Effector memory CD8-positive, alpha-beta T cell (primary cell): ENCODE results near the gene LMBRD1.
"Not testable (repeated sequence)": the region's sequence is repeated elsewhere in the genome, so short reads cannot be mapped to it uniquely, and the experiment has no call there.

ENCODE experiments used
- ATAC-seq: fragments of 150-1000 bp; cut with Tn5 transposase; replicated peaks from 2 replicates; pipeline ENCODE4 v1.10.0; 2021; ENCODE audit warnings: mild to moderate bottlenecking, moderate library complexity
- DNase-seq, 3 experiments: peaks; one replicate each; pipeline ENCODE4 v3.0.0; 2021
- H3K27ac Mint-ChIP-seq, 2 donors: one replicate each; pipeline ENCODE4 v1.8.0; 2022; ENCODE audit warnings: mild to moderate bottlenecking in 2 of 2, mixed read lengths in 2 of 2, moderate library complexity in 2 of 2
- H3K27me3 Mint-ChIP-seq, 2 donors: one replicate each; pipeline ENCODE4 v1.8.0; 2022; ENCODE audit warnings: mixed read lengths in 2 of 2
- H3K36me3 Mint-ChIP-seq: one replicate; pipeline ENCODE4 v1.8.0; 2022; ENCODE audit warnings: mild to moderate bottlenecking, moderate library complexity, mixed read lengths; ENCODE audit not compliant: insufficient read depth
- H3K4me1 Mint-ChIP-seq, 2 donors: one replicate each; pipeline ENCODE4 v1.8.0; 2022; ENCODE audit warnings: low read depth in 2 of 2, mixed read lengths in 2 of 2
- H3K4me3 Mint-ChIP-seq, 2 donors: one replicate each; pipeline ENCODE4 v1.8.0; 2022; ENCODE audit warnings: mild to moderate bottlenecking in 2 of 2, mixed read lengths in 2 of 2, moderate library complexity in 2 of 2
- H3K9me3 Mint-ChIP-seq, 2 donors: one replicate each; pipeline ENCODE4 v1.8.0; 2022; ENCODE audit warnings: mixed read lengths in 2 of 2

Gene LMBRD1

GRCh38 chr6:69693762-69694161, 103.0 kb downstream of the LMBRD1 start:
- no peaks in the 10 kb centered on the region for H3K9me3 Mint-ChIP-seq

GRCh38 chr6:69690986-69691385, 105.8 kb downstream of the LMBRD1 start:
- Mint-ChIP-seq H3K27me3 (no peaks in the 10 kb centered on the region), H3K9me3 (no peaks in the 10 kb centered on the region), H3K27ac (no peak overlapping the region), H3K4me3 (no peak overlapping the region), H3K4me1 (peaks cover 0 to 10% of the 10 kb centered on the region in 2 donors), H3K36me3 (peaks cover 14% of the 10 kb centered on the region)
- ATAC-seq, result no peak
- no peak for DNase-seq

More at GRCh38 chr6:69693762-69694161, 103.0 kb downstream of the LMBRD1 start:
- Mint-ChIP-seq H3K4me3 (no peak overlapping the region), H3K4me1 (peaks cover 0 to 6% of the 10 kb centered on the region in 2 donors), H3K36me3 (peaks cover 35% of the 10 kb centered on the region), H3K27me3 (no peaks in the 10 kb centered on the region), H3K27ac (no peak overlapping the region)
- DNase-seq (no peak), ATAC-seq (no peak)

GRCh38 chr6:69680302-69680701, 116.5 kb downstream of the LMBRD1 start:
- DNase-seq (no peak), ATAC-seq (no peak)
- Mint-ChIP-seq H3K4me1 (peaks cover 0 to 5% of the 10 kb centered on the region in 2 donors), H3K36me3 (peaks cover 10% of the 10 kb centered on the region), H3K27me3 (no peaks in the 10 kb centered on the region), H3K27ac (no peak overlapping the region), H3K9me3 (no peaks in the 10 kb centered on the region), H3K4me3 (no peak overlapping the region)

DNA sequence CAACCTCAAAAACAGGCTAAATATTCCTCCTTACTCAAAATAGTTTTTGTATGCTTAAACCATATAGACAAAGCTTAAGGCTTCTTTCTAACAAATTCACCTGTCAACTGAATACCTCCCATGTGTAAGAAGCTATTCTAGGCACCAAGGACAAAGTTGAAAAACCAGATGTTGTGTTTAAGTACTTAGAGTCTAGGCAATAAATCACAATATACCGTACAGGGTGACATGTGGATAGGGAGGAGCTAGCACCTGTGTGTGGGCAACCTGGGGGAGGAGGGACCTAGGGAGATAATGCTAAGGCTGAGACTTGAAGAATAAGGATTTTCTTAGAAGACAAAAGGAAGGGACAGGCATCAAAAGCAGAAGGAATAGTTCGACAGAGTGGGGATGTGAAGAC, 123.5 kb downstream of the LMBRD1 start:
- no peaks in the 10 kb centered on the region for H3K4me1 Mint-ChIP-seq
- H3K27me3 Mint-ChIP-seq, result no peaks in the 10 kb centered on the region
- no peak overlapping the region for H3K4me3 Mint-ChIP-seq
- peaks cover 29% of the 10 kb centered on the region for H3K36me3 Mint-ChIP-seq
- no peaks in the 10 kb centered on the region for H3K9me3 Mint-ChIP-seq
- DNase-seq (no peak), ATAC-seq (no peak)
- H3K27ac Mint-ChIP-seq, result no peak overlapping the region

DNA sequence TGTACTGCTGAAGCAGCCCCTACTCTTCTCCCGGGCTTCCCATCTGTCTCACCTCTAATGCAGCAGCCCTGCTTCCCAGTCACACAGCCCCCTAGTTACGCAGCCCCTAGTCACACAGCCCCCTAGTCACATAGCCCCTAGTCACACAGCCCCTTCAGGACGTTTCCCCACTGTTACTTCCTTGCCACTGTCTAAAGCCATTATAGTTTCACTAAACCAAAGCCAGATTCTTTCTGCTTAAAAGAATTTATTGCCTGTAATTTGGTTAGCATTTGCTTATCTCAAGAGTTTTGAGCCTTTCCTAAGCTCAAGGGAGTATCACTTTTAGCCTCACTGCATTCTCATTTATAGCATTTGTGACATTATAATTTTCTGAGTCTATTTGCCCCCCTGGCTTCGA, 127.9 kb downstream of the LMBRD1 start:
- DNase-seq (no peak), ATAC-seq (no peak)
- Mint-ChIP-seq H3K9me3 (no peaks in the 10 kb centered on the region), H3K4me1 (no peaks in the 10 kb centered on the region), H3K27me3 (peaks cover 0 to 3% of the 10 kb centered on the region in 2 donors), H3K36me3 (peaks cover 7% of the 10 kb centered on the region), H3K27ac (no peak overlapping the region), H3K4me3 (no peak overlapping the region)

- ATAC-seq, H3K36me3 Mint-ChIP-seq, H3K4me3 Mint-ChIP-seq, DNase-seq, H3K9me3 Mint-ChIP-seq, H3K4me1 Mint-ChIP-seq, H3K27ac Mint-ChIP-seq: not testable (repeated sequence)
- H3K27me3 Mint-ChIP-seq, result peaks cover 0 to 15% of the 10 kb centered on the region in 2 donors
These were observed 130.0 kb downstream of the LMBRD1 start for GRCh38 chr6:69666779-69667178.

GRCh38 chr6:69665437-69665836, 131.4 kb downstream of the LMBRD1 start:
- Mint-ChIP-seq H3K9me3 (no peaks in the 10 kb centered on the region), H3K36me3 (no peaks in the 10 kb centered on the region), H3K4me1 (no peaks in the 10 kb centered on the region), H3K27ac (no peak overlapping the region), H3K27me3 (peaks cover 5 to 18% of the 10 kb centered on the region in 2 donors), H3K4me3 (no peak overlapping the region)
- DNase-seq (no peak), ATAC-seq (no peak)

- no peaks in the 10 kb centered on the region for H3K36me3 Mint-ChIP-seq
- ATAC-seq (no peak), DNase-seq (no peak)
- no peak overlapping the region for H3K4me3 Mint-ChIP-seq
- no peaks in the 10 kb centered on the region for H3K4me1 Mint-ChIP-seq
- peaks cover 0 to 4% of the 10 kb centered on the region in 2 donors for H3K9me3 Mint-ChIP-seq
- peaks cover 14 to 26% of the 10 kb centered on the region in 2 donors for H3K27me3 Mint-ChIP-seq
- H3K27ac Mint-ChIP-seq, result no peak overlapping the region
These were observed 132.3 kb downstream of the LMBRD1 start for GRCh38 chr6:69664551-69664950.

- Mint-ChIP-seq H3K27ac (no peak overlapping the region), H3K27me3 (peaks cover 28 to 40% of the 10 kb centered on the region in 2 donors), H3K4me1 (no peaks in the 10 kb centered on the region), H3K36me3 (no peaks in the 10 kb centered on the region), H3K4me3 (no peak overlapping the region), H3K9me3 (peaks cover 6 to 11% of the 10 kb centered on the region in 2 donors)
- DNase-seq, result no peak
- no peak for ATAC-seq
These were observed 133.6 kb downstream of the LMBRD1 start for GRCh38 chr6:69663215-69663614.

DNA sequence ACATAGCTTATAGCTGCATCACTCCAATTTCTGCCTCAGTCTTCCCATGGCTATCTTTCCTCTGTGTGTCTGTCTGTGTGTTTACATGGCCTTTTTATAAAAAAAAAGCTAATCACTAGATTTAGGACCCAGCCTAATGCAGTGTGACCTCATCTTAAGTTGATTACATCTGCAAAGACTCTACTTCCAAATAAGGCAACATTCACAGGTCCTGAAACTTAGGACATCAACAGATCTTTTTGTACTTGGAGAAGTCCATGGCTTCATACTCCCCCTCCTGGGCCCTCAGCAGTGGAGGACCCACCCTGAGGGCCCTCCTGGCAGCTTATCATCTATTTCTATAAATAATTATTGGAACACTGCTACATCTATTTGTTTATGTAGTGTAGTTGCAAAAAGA, 146.1 kb downstream of the LMBRD1 start:
- Mint-ChIP-seq H3K4me3 (no peak overlapping the region), H3K36me3 (no peaks in the 10 kb centered on the region), H3K4me1 (no peaks in the 10 kb centered on the region), H3K27me3 (peaks cover 19 to 20% of the 10 kb centered on the region in 2 donors), H3K27ac (no peak overlapping the region), H3K9me3 (peaks cover 0 to 3% of the 10 kb centered on the region in 2 donors)
- no peak for ATAC-seq
- DNase-seq, result no peak

- ATAC-seq, result no peak
- H3K36me3 Mint-ChIP-seq, result no peaks in the 10 kb centered on the region
- H3K4me3 Mint-ChIP-seq, result no peak overlapping the region
- no peak overlapping the region for H3K27ac Mint-ChIP-seq
- H3K4me1 Mint-ChIP-seq, result no peaks in the 10 kb centered on the region
- peaks cover 15 to 18% of the 10 kb centered on the region in 2 donors for H3K27me3 Mint-ChIP-seq
- H3K9me3 Mint-ChIP-seq, result peaks cover 0 to 3% of the 10 kb centered on the region in 2 donors
- DNase-seq, result no peak
These were observed 149.1 kb downstream of the LMBRD1 start for GRCh38 chr6:69647726-69648125.

DNA sequence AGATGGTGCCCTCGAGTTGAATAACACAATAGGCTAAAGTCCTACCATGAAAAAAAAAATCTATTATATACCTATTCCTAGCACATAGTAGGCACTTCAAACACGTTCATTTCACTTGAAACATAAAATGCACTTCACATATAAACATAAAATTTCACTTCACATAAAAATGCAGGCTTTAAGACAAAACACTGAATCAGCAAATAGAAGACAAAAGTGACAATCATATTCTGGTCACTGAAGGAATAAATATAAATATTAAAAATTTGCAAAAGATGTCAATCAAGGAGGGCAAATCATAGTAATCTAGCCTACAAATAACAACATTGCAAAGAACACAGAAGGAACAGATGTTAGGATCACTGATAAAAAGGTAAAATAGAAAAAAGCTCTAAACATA, 153.1 kb downstream of the LMBRD1 start:
- Mint-ChIP-seq H3K4me3 (no peak overlapping the region), H3K36me3 (no peaks in the 10 kb centered on the region), H3K9me3 (no peaks in the 10 kb centered on the region), H3K4me1 (no peaks in the 10 kb centered on the region), H3K27me3 (peaks cover 33 to 45% of the 10 kb centered on the region in 2 donors), H3K27ac (no peak overlapping the region)
- ATAC-seq, result no peak
- DNase-seq, result no peak

DNA sequence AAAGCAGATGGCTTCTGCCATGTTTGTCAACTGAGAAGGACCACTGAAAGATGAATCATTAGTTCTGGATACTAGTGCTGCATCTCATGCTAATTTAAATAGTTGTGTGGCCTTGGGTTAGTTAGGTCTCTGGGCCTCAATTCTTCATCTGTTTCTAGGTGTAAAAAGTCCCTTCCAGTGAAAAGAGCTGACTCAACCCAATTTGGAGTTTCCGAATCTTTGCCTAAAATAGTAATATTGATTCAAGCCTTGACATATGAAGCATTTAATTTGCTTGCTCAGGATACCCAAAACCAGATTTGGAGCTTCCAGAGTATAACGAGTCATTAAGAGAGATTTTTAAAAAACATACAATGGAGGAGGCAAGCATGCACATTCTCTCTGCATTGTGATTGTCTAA, 163.9 kb downstream of the LMBRD1 start:
- no peak overlapping the region for H3K4me3 Mint-ChIP-seq
- no peaks in the 10 kb centered on the region for H3K9me3 Mint-ChIP-seq
- no peak for DNase-seq
- H3K27me3 Mint-ChIP-seq, result peaks cover 0 to 6% of the 10 kb centered on the region in 2 donors
- no peaks in the 10 kb centered on the region for H3K4me1 Mint-ChIP-seq
- no peaks in the 10 kb centered on the region for H3K36me3 Mint-ChIP-seq
- no peak for ATAC-seq
- H3K27ac Mint-ChIP-seq, result no peak overlapping the region

DNA sequence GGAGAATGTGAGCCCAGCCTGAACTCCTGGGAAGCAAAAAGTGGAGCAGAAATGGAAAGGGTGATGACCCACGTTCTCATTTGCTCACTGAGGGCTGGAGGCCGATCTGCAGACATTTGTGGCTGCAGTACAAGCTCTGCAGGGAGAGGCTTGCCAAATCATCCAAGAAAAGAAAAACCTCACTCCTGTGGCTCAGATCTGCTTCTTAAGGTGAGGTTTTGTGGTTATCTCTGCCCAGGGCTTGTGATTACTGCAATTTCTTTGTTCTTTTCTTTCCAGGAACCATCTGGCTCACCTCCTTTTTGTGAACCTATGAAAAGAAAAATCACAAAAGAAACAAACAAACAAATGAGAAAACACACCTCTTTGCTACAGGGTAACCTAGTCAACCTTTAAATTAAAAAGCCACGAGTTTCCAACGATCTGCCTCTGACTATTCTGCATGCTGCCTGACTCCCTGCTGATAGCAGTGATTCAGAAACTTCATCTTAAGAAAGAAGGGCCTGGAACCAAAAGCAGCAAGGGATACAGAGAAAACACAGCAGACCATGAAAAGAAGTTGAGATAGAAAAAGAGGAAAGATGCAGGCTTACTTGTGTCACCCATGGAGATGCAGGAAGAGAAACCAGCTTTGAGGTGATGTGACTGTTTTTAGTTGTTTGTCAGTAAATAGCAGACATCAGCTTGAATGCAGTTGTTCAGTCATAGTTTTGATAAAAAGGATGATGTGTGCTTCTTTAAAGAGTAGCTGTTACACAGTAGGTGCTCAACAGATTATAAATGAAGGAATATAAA, 165.1 kb downstream of the LMBRD1 start:
- no peaks in the 10 kb centered on the region for H3K4me1 Mint-ChIP-seq
- no peak overlapping the region for H3K27ac Mint-ChIP-seq
- H3K27me3 Mint-ChIP-seq, result peaks cover 0 to 6% of the 10 kb centered on the region in 2 donors
- no peaks in the 10 kb centered on the region for H3K36me3 Mint-ChIP-seq
- ATAC-seq, result no peak
- DNase-seq, result no peak
- H3K9me3 Mint-ChIP-seq, result no peaks in the 10 kb centered on the region
- no peak overlapping the region for H3K4me3 Mint-ChIP-seq
